IPS-15b (cell line): ENCODE measurements around the gene DAG1.

ENCODE experiments used
- H3K27me3 ChIP-seq: one replicate; pipeline ENCODE4 v1.6.1; 2013; ENCODE audit warnings: low read length; ENCODE audit not compliant: control insufficient read depth, insufficient read depth
- H3K36me3 ChIP-seq: one replicate; pipeline ENCODE4 v1.6.1; 2013; ENCODE audit warnings: low read length; ENCODE audit not compliant: control insufficient read depth, insufficient read depth
- H3K4me1 ChIP-seq: one replicate; pipeline ENCODE4 v1.6.1; 2013; ENCODE audit warnings: mild to moderate bottlenecking, low read length; ENCODE audit not compliant: control insufficient read depth, insufficient read depth
- H3K4me3 ChIP-seq: one replicate; pipeline ENCODE4 v1.5.1; 2013; ENCODE audit warnings: low read depth, low read length
- H3K9ac ChIP-seq: one replicate; pipeline ENCODE4 v1.6.1; 2013; ENCODE audit warnings: low read depth, mild to moderate bottlenecking, low read length
- H3K9me3 ChIP-seq: one replicate; pipeline ENCODE4 v1.6.1; 2013; ENCODE audit warnings: mild to moderate bottlenecking, low read length; ENCODE audit not compliant: control insufficient read depth, insufficient read depth

Gene DAG1

DNA sequence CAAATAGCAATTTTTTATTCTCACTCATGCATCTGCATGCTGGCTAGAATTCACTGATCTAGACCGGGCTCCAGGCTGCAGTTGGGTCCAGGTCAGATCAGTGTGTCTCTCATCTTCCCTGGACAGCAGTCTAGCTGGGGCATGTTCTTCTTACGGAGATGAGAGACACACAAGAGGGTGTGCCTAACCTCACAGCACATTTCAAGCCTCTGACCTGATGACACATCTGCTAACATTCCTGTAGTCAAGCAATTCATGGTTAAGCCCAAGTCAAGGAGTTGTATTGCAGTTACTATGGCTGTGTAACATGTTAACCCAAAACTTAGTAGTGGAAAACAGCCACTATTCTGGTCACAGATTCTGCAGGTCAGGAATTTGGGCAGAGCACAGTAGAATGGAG lies 97.3 kb downstream of the DAG1 start:
- Histone ChIP-seq H3K27me3 (no peaks in the 10 kb centered on the region), H3K9me3 (no peaks in the 10 kb centered on the region), H3K4me1 (no peaks in the 10 kb centered on the region), H3K4me3 (no peak overlapping the region), H3K36me3 (no peaks in the 10 kb centered on the region), H3K9ac (no peak overlapping the region)

DNA sequence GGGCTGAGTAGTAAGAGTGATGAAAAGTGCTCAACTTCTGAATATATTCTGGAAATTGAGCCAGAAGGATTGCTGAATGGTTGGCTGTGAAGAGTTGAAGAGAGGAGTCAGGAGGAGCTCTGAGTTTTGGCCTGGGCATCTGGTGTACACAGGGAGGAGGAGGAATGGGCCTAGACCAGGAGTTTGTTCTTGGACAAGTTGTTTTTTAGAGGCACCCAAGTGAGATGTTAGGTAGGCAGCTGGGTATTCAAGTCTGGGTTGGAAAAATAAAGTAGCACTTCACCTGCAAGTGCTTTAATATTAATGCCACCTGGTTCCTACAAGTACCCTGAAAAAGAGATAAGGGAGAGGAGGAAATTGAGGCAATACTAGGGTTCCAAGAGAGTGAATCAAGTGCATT lies 98.9 kb downstream of the DAG1 start:
- H3K9ac ChIP-seq, result no peak overlapping the region
- H3K4me1 ChIP-seq, result no peaks in the 10 kb centered on the region
- no peaks in the 10 kb centered on the region for H3K9me3 ChIP-seq
- no peaks in the 10 kb centered on the region for H3K36me3 ChIP-seq
- H3K27me3 ChIP-seq, result no peaks in the 10 kb centered on the region
- H3K4me3 ChIP-seq, result no peak overlapping the region

DNA sequence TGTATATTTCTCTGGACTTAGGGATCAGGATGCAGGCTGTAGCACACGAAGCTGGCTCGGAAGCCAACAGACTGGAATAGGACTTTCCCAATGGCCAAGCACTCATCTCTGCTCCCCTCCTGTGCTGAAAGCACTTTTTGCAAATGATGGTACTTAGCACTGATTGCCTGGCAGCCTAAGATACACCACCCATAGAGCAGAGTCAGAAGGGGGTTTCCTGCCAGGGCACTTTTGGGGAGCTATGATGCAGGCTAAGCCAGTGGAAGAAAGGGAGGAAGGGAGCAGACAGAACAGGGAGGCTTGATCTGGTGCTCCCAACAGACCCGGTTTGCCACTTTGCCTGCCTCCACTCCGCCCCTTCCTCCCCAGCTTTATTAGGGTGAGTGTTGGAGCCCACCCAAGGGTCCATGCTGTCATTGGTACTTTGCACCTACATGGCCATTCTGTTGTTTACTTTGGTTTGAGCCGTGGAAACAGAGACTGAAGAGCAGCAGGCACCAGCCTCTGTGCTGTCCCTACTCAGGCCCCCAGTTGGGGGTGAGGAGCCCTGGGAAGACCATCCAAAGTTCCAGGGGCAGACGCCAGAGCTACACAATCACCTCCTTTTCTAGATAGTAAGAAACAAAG lies 100.1 kb downstream of the DAG1 start:
- Histone ChIP-seq H3K36me3 (no peaks in the 10 kb centered on the region), H3K9me3 (no peaks in the 10 kb centered on the region), H3K4me3 (no peak overlapping the region), H3K4me1 (no peaks in the 10 kb centered on the region), H3K9ac (peak overlapping the region; percentile 57), H3K27me3 (no peaks in the 10 kb centered on the region)

DNA sequence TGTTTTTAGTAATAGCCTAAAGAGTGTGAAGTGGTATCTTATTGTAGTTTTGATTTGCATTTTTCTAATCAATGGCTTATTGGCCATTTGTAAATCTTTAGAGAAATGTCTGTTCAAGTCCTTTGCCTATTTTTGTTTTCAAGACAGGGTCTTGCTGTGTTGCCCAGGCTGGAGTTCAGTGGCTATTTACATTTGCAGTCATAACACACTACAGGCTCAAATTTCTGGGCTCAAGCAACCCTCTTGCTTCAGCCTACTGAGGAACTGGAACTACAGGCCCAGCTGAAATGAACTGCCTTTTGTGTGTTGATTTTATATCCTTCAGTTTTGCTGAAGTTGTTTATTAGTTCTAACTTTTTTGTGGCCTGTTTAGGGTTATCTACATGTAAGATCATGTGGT lies 112.1 kb downstream of the DAG1 start:
- Histone ChIP-seq H3K36me3 (no peaks in the 10 kb centered on the region), H3K27me3 (no peaks in the 10 kb centered on the region), H3K9ac (no peak overlapping the region), H3K9me3 (no peaks in the 10 kb centered on the region), H3K4me3 (no peak overlapping the region), H3K4me1 (no peaks in the 10 kb centered on the region)
